OCI-LY7 (cell line): Measurements from ENCODE around the gene SLC4A1AP.

Experiments used
- EZH2phosphoT487 ChIP-seq: fragments of 200-600 bp; sonication (generic); IDR thresholded peaks from 2 replicates; pipeline ENCODE4 v1.6.1; 2018; ENCODE audit warnings: low read depth, borderline replicate concordance, mild to moderate bottlenecking, mixed run types, antibody characterized with exemption, low read length, moderate library complexity, mixed read lengths
- TF ChIP-seq, protein P1 (sequence below): fragments of 200-600 bp; sonication (generic); conservative IDR thresholded peaks from 2 replicates; pipeline ENCODE4 v1.5.1; 2014; ENCODE audit warnings: mild to moderate bottlenecking, antibody characterized with exemption, low read length, moderate library complexity, mixed read lengths

DNA sequence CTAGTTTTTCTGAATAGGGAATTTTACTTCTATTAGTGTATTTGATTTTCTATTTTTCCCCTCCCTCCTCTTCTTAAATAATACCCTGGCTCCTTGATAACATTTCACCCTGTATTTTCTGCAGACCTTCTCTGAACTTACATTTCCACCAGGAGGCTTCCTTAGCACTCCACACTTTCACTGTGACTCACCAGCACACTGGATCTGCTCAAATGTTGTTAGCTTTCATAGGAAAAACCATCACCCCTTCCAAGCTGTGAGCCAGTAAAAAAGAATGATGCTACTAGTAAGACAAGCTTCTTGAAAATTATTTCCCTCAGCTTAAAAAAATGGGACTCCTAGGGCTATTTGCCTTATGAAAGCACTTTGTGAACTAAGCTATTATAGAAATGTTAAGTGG is 16.4 kb upstream of the SLC4A1AP start:
- TF ChIP-seq, protein P1, sequence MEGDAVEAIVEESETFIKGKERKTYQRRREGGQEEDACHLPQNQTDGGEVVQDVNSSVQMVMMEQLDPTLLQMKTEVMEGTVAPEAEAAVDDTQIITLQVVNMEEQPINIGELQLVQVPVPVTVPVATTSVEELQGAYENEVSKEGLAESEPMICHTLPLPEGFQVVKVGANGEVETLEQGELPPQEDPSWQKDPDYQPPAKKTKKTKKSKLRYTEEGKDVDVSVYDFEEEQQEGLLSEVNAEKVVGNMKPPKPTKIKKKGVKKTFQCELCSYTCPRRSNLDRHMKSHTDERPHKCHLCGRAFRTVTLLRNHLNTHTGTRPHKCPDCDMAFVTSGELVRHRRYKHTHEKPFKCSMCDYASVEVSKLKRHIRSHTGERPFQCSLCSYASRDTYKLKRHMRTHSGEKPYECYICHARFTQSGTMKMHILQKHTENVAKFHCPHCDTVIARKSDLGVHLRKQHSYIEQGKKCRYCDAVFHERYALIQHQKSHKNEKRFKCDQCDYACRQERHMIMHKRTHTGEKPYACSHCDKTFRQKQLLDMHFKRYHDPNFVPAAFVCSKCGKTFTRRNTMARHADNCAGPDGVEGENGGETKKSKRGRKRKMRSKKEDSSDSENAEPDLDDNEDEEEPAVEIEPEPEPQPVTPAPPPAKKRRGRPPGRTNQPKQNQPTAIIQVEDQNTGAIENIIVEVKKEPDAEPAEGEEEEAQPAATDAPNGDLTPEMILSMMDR, result no peak
- TF ChIP-seq EZH2phosphoT487, result no peak
